Tibial artery (tissue), 4 donors: ENCODE measurements around the gene DYNC1LI1.

Source experiments
- DNase-seq, 2 donors: peaks; one replicate each; pipeline ENCODE4 v3.0.0-alpha.2; 2019
- H3K27ac ChIP-seq, 2 donors: fragments of 200-600 bp; sonication (generic) in 1 of 2; 1 replicate in 1 of 2; 2 replicates in 1 of 2; pipeline ENCODE4 v1.5.1; 2018 to 2019; ENCODE audit warnings: mild to moderate bottlenecking in 1 of 2
- H3K27me3 ChIP-seq, 2 donors: fragments of 200-600 bp; sonication (generic) in 1 of 2; one replicate each; pipeline versions ENCODE4 v1.5.1 to v1.6.0; 2016 to 2019
- H3K36me3 ChIP-seq, 3 donors: fragments of 200-600 bp; sonication (generic) in 2 of 3; one replicate each; pipeline ENCODE4 v1.5.1; 2016 to 2019; ENCODE audit warnings: mild to moderate bottlenecking in 2 of 3
- H3K4me1 ChIP-seq, 4 donors: fragments of 200-600 bp; sonication (generic) in 2 of 4; 1 replicate in 3 of 4; 2 replicates in 1 of 4; pipeline ENCODE4 v1.5.1; 2016 to 2019
- H3K4me3 ChIP-seq, 2 donors: fragments of 200-600 bp; sonication (generic) in 1 of 2; 1 replicate in 1 of 2; 2 replicates in 1 of 2; pipeline ENCODE4 v1.5.1; 2018 to 2019; ENCODE audit warnings: mild to moderate bottlenecking in 2 of 2
- H3K9me3 ChIP-seq, 3 donors: fragments of 200-600 bp; sonication (generic) in 1 of 3; one replicate each; pipeline ENCODE4 v1.5.1; 2016 to 2019
- CTCF ChIP-seq, 2 experiments: fragments of 200-600 bp in 1 of 2; fragments of 450-650 bp in 1 of 2; IDR thresholded peaks; one replicate each; pipeline ENCODE4 v1.5.1; 2017 to 2019; ENCODE audit warnings: antibody characterized with exemption in 2 of 2, mild to moderate bottlenecking in 1 of 2, moderate library complexity in 1 of 2
- intact Hi-C: fragments of 100-400 bp; cut with DNase I; formaldehyde crosslinking; loops from one replicate; pipeline ENCODE4 v1.15.0; 2023; ENCODE audit warnings: low total_unique reads

The DYNC1LI1 gene

GRCh38 chr3:32562640-32563039, 8.0 kb downstream of the DYNC1LI1 start:
- H3K9me3 ChIP-seq, result no peaks in the 10 kb centered on the region
- no peak overlapping the region for H3K27ac ChIP-seq
- peaks cover 0 to 9% (median 7%) of the 10 kb centered on the region in 3 donors for H3K36me3 ChIP-seq
- no peaks in the 10 kb centered on the region for H3K27me3 ChIP-seq
- no peak for DNase-seq
- H3K4me1 ChIP-seq, result peaks cover 0 to 26% (median 4%) of the 10 kb centered on the region in 4 donors
- no peak for TF ChIP-seq CTCF (IDR thresholded peaks at IDR 0.05)
- no peak overlapping the region for H3K4me3 ChIP-seq
- intact Hi-C loops, result loop anchor here (10.0 kb wide), 1 partner anchor 512 kb away; no protein-coding TSS in a partner anchor

DNA sequence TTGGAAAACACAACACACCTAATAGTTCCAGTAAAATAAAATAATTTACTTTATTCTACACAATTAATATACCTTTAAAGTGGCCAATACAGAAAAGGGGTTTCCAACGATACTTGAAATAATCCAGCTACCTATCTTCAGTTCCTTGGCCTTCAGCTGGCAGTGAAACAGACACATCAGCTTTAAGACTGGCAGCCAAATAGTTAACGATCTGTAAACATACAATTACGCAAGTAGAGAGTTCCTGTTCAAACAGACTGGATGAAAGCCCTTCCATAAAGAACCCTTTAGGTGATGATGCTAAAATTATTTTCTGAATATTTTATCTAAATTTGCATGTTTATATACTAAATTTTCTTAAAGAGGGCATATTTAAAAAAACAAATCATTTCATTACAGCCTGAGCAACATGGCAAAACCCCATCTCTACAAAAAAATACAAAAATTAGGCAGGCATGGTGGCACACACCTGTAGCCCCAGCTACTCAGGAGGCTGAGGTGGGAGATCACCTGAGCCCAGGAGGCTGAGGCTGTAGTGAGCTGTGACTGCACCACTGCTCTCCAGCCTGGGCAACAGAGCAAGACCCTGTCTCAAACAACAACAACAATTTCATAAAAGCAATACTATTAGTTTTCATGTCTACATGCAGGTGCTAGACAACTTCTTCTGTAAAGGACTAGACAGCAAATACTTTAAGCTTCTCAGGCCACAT, 12.9 kb downstream of the DYNC1LI1 start:
- Histone ChIP-seq H3K9me3 (no peaks in the 10 kb centered on the region), H3K27ac (no peak overlapping the region), H3K27me3 (no peaks in the 10 kb centered on the region), H3K36me3 (no peaks in the 10 kb centered on the region), H3K4me3 (no peak overlapping the region), H3K4me1 (peaks cover 0 to 27% (median 0%) of the 10 kb centered on the region in 4 donors)
- TF ChIP-seq CTCF (IDR thresholded peaks at IDR 0.05), result no peak
- intact Hi-C loops, result no loop called here
- no peak for DNase-seq

DNA sequence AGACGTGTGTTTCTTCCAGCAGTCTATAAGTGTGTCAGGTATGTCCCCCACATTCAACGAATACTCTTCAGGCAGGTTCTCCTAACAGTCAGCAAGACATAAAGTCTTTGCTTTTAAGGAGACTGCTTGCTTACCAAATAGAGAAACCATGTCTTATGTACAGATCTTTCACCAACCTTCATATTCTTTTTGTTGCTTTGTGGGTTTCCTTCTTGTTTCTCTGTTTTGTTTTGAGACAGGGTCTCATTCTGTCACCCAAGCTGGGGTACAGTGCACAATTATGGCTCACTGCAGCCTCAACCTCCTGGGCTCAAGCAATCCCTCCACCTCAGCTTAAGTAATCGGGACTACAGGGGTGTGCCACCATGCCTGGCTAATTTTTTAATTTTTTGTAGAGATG, 14.3 kb downstream of the DYNC1LI1 start:
- no peak for TF ChIP-seq CTCF (IDR thresholded peaks at IDR 0.05)

DNA sequence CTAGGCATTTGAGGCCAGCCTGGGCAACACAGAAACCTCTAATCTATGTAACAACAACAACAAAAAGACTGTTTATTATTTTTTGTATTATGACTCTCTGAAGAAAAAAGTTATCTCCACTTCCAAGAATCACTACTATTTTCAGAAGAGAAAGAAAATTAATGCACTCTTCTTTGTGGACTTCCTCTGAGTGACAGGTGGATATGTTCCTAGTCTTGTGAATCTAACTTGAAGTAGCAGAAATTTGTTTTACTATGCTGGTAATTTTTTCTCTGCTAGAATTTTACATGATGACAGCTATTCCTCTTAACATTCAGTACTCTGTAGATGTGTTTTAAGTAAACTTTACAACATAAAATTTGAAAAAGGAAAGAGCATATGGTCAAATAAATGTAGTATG, 16.7 kb downstream of the DYNC1LI1 start:
- no peaks in the 10 kb centered on the region for H3K27me3 ChIP-seq
- intact Hi-C loops, result no loop called here

More for the DNA sequence above, 14.3 kb downstream of the DYNC1LI1 start:
- Histone ChIP-seq H3K27me3 (no peaks in the 10 kb centered on the region), H3K27ac (no peak overlapping the region), H3K4me3 (no peak overlapping the region), H3K4me1 (peaks cover 0 to 25% (median 0%) of the 10 kb centered on the region in 4 donors), H3K36me3 (no peaks in the 10 kb centered on the region), H3K9me3 (no peaks in the 10 kb centered on the region)
- intact Hi-C loops, result no loop called here
- DNase-seq, result no peak

DNA sequence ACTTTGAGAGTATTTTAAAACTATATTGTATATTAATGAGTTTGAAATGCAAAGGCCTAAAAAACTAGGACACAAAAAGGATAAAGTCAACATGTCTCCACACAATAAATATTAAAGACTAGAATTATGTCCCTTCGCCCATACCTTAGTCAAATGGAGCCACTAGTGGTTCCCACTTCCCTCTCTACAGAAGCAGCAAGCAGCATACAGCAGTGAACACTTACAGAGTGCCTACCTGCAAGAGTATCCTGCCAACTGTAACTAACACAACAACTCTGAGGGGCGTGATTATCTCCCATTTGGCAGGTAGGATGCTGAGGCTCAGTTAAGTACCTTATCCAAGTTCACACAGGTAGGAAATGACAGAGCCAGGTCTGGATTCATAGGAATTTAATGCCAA, 17.2 kb downstream of the DYNC1LI1 start:
- Histone ChIP-seq H3K27me3 (no peaks in the 10 kb centered on the region), H3K4me1 (peaks cover 0 to 15% (median 0%) of the 10 kb centered on the region in 4 donors), H3K36me3 (no peaks in the 10 kb centered on the region), H3K9me3 (no peaks in the 10 kb centered on the region), H3K27ac (no peak overlapping the region), H3K4me3 (no peak overlapping the region)
- no peak for TF ChIP-seq CTCF (IDR thresholded peaks at IDR 0.05)
- intact Hi-C loops, result no loop called here
- DNase-seq, result no peak

More for the DNA sequence above, 16.7 kb downstream of the DYNC1LI1 start:
- no peaks in the 10 kb centered on the region for H3K9me3 ChIP-seq
- H3K36me3 ChIP-seq, result no peaks in the 10 kb centered on the region
- no peak for TF ChIP-seq CTCF (IDR thresholded peaks at IDR 0.05)
- H3K27ac ChIP-seq, result no peak overlapping the region
- DNase-seq, result no peak
- no peak overlapping the region for H3K4me3 ChIP-seq
- H3K4me1 ChIP-seq, result peaks cover 0 to 15% (median 0%) of the 10 kb centered on the region in 4 donors
